Activated B cell treated with CpG ODN at 0.5 μM for 24 hours (primary cell): ENCODE data around the gene PLPPR1. TPM values are rescaled to one million over a fixed set of nuclear protein-coding genes. Genes with fewer than 3 reads are reported as not detected.

Source experiments
- ATAC-seq: fragments of 200-7000 bp; cut with Tn5 transposase; one replicate; pipeline ENCODE4 v1.10.0; 2021; ENCODE audit warnings: low read depth, mild to moderate bottlenecking, moderate library complexity
- CTCF ChIA-PET: fragments of 350-600 bp; sonication (Branson Sonifier 250); formaldehyde crosslinking; loops from one replicate; lab custom pipeline; 2021; ENCODE audit warnings: antibody characterized with exemption; lab: Charles Lee
- POLR2A ChIA-PET: fragments of 350-600 bp; sonication (Branson Sonifier 250); formaldehyde crosslinking; loops from one replicate; lab custom pipeline; 2021; ENCODE audit warnings: antibody characterized with exemption; lab: Charles Lee
- DNase-seq: peaks from one replicate; pipeline ENCODE4 v3.0.0; 2022
- H3K27ac Mint-ChIP-seq: one replicate; pipeline ENCODE4 v1.8.0; 2020; ENCODE audit warnings: mixed read lengths
- H3K27me3 Mint-ChIP-seq: one replicate; pipeline ENCODE4 v1.8.0; 2021; ENCODE audit warnings: mixed read lengths
- H3K36me3 Mint-ChIP-seq: one replicate; pipeline ENCODE4 v1.8.0; 2021; ENCODE audit warnings: low read depth, mixed read lengths
- H3K4me1 Mint-ChIP-seq: one replicate; pipeline ENCODE4 v1.8.0; 2021; ENCODE audit warnings: mixed read lengths
- H3K4me3 Mint-ChIP-seq: one replicate; pipeline ENCODE4 v1.8.0; 2020; ENCODE audit warnings: mild to moderate bottlenecking, mixed read lengths
- H3K9me3 Mint-ChIP-seq: one replicate; pipeline ENCODE4 v1.8.0; 2020; ENCODE audit warnings: mixed read lengths
- intact Hi-C: fragments of 100-400 bp; cut with micrococcal nuclease; formaldehyde crosslinking; loops from one replicate; pipeline ENCODE4 v1.15.1; 2024
- total RNA-seq: library from RNA; stranded (reverse); gene quantifications from 2 replicates; pipeline ENCODE4 v1.2.3, GENCODE V29; 2022
- TF ChIP-seq, protein P1 (sequence below): fragments of 200-600 bp; IDR thresholded peaks from one replicate; pipeline ENCODE4 v1.8.0; 2022; ENCODE audit warnings: antibody characterized with exemption, mild to moderate bottlenecking

PLPPR1 gene
- total RNA-seq, 1 donor from 2014 or later, result not detected

DNA sequence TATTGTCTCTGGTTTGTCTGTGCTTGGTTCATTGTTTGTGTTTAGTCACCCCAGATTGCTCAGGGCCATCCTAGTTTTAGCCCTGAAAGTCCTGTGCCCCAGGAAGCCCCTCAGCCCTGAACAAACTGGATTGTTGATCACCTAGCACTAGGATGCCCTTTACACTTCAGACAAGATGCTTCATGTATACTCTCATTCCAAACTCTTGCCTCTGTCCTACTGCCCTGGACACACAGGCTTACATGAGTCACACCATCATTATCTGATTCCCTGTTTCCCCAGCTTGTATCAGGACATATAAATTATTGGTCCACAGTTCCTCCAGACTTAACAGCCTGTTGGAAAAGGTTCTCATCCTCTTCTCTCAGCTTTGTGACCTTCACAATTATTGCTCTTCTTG, 236.2 kb downstream of the PLPPR1 start:
- ATAC-seq (no peak), DNase-seq (no peak)
- Mint-ChIP-seq H3K4me3 (no peak overlapping the region), H3K9me3 (peaks cover 3% of the 10 kb centered on the region), H3K4me1 (peaks cover 6% of the 10 kb centered on the region), H3K36me3 (no peaks in the 10 kb centered on the region), H3K27ac (no peak overlapping the region), H3K27me3 (peaks cover 5% of the 10 kb centered on the region)
- CTCF ChIA-PET, result no interaction called here
- intact Hi-C loops, result no loop called here
- POLR2A ChIA-PET, result no interaction called here
- TF ChIP-seq, protein P1, sequence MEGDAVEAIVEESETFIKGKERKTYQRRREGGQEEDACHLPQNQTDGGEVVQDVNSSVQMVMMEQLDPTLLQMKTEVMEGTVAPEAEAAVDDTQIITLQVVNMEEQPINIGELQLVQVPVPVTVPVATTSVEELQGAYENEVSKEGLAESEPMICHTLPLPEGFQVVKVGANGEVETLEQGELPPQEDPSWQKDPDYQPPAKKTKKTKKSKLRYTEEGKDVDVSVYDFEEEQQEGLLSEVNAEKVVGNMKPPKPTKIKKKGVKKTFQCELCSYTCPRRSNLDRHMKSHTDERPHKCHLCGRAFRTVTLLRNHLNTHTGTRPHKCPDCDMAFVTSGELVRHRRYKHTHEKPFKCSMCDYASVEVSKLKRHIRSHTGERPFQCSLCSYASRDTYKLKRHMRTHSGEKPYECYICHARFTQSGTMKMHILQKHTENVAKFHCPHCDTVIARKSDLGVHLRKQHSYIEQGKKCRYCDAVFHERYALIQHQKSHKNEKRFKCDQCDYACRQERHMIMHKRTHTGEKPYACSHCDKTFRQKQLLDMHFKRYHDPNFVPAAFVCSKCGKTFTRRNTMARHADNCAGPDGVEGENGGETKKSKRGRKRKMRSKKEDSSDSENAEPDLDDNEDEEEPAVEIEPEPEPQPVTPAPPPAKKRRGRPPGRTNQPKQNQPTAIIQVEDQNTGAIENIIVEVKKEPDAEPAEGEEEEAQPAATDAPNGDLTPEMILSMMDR, result no peak

DNA sequence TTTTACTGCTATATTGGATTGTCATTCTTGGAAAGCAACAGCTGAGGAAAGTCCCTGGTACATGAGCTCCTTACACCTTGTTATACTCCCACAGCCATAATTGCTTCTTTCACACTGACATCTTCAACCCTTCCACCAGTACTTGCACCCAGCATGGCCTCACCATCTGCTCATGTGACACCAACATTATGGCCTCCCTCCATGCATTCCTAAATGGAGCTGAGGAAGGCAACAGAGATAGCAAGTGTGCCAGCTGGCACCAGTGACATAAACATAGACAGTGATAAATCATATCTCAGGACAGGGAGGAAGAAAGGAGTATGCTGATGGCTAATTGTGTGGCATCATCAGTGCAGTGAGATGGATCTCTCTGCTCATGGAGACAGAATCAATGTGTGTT, 236.7 kb downstream of the PLPPR1 start:
- Mint-ChIP-seq H3K4me1 (peaks cover 6% of the 10 kb centered on the region), H3K27me3 (peaks cover 7% of the 10 kb centered on the region), H3K27ac (no peak overlapping the region), H3K9me3 (peaks cover 3% of the 10 kb centered on the region), H3K36me3 (no peaks in the 10 kb centered on the region), H3K4me3 (no peak overlapping the region)
- ChIA-PET POLR2A (no interaction called here), CTCF (no interaction called here)
- intact Hi-C loops, result no loop called here
- DNase-seq (no peak), ATAC-seq (no peak)
- TF ChIP-seq, protein P1, result no peak

DNA sequence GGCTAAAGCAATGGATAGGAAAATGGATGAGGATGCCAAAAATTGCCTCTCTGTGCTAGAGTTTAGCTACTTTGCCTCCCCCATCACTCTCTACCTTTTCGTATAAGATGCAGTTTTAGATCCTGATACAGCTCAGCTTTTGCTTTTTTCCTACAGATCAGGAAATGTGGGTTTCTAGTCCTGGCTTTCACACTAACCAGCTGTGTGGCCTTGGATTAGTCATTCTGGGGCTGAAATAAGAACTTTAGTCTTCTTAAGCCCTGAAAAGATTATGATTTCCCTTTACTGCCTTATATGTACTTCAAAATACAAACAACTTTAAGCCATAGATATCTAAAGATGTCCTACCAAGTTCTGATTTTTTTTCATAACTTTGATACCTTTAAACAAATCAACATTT, 239.9 kb downstream of the PLPPR1 start:
- Mint-ChIP-seq H3K36me3 (no peaks in the 10 kb centered on the region), H3K27ac (no peak overlapping the region), H3K4me1 (peaks cover 6% of the 10 kb centered on the region), H3K27me3 (peaks cover 2% of the 10 kb centered on the region), H3K9me3 (peaks cover 3% of the 10 kb centered on the region), H3K4me3 (no peak overlapping the region)
- ATAC-seq (no peak), DNase-seq (no peak)
- ChIA-PET POLR2A (no interaction called here), CTCF (no interaction called here)
- TF ChIP-seq, protein P1, result no peak
- intact Hi-C loops, result no loop called here

DNA sequence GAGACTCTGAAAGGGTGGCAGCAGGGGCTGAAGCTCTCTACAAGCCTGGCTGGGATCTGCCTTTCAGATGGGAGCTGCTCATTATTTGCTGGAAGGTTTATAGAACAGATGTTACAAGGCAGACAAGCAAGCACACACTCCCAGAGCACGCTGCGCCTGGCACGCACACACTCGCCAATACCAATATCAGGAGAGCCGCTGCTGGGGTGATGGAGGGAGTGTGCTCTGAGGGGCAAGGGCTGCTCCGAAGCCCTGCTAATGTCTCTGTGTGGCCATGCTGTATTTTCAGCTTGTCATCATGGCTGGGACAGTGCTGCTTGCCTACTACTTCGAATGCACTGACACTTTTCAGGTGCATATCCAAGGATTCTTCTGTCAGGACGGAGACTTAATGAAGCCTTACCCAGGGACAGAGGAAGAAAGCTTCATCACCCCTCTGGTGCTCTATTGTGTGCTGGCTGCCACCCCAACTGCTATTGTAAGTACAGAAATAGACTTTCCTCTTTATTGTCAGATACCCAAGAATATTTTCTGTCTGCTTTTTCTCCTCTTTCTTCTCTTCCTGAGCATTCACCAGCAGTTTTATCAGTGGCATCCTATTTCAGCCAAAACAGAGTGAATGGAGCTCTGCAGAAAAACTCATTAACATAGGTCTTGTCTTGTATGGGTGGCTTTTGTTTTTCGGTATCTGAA, 241.2 kb downstream of the PLPPR1 start:
- Mint-ChIP-seq H3K36me3 (no peaks in the 10 kb centered on the region), H3K27me3 (peaks cover 2% of the 10 kb centered on the region), H3K4me3 (no peak overlapping the region), H3K27ac (no peak overlapping the region), H3K4me1 (peaks cover 9% of the 10 kb centered on the region), H3K9me3 (peaks cover 3% of the 10 kb centered on the region)
- POLR2A ChIA-PET, result no interaction called here
- no peak for DNase-seq
- intact Hi-C loops, result no loop called here
- TF ChIP-seq, protein P1, result no peak
- no peak for ATAC-seq
- CTCF ChIA-PET, result no interaction called here

DNA sequence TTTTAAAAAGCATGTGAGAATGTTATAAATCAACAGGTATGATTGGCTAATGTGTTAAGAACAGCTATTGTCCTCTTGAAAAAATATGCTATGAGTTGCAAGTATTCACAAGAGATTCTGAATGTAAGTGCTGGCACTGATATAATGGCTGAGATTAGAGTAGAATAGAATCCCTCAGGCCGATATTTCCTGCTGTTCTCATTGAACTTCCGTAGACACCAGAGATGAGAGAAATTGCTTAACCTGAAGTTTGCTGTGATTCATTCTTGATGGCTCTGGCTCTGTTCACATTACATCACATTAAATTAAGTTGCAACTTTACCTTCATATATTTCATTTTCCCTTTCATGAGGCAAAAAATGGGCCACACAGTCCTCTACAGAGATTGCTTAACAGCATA, 241.8 kb downstream of the PLPPR1 start:
- Mint-ChIP-seq H3K27ac (no peak overlapping the region), H3K9me3 (peaks cover 3% of the 10 kb centered on the region), H3K4me1 (peaks cover 15% of the 10 kb centered on the region), H3K27me3 (peaks cover 2% of the 10 kb centered on the region), H3K36me3 (no peaks in the 10 kb centered on the region), H3K4me3 (no peak overlapping the region)
- ChIA-PET CTCF (no interaction called here), POLR2A (no interaction called here)
- intact Hi-C loops, result no loop called here
- DNase-seq, result no peak
- TF ChIP-seq, protein P1, result no peak
- ATAC-seq, result no peak
